KOPT-K1 (cell line): ENCODE results near the gene RGMA.

Experiments
- H3K27ac ChIP-seq: fragments of 200-600 bp; sonication (generic); 2 replicates; pipeline ENCODE4 v1.5.1; 2016; ENCODE audit warnings: antibody characterized with exemption, mild to moderate bottlenecking, low read depth, low read length; ENCODE audit not compliant: poor library complexity, severe bottlenecking
- H3K36me3 ChIP-seq: fragments of 200-600 bp; sonication (generic); 2 replicates; pipeline ENCODE4 v1.5.1; 2017; ENCODE audit warnings: antibody characterized with exemption, mild to moderate bottlenecking, low read length, moderate library complexity; ENCODE audit not compliant: insufficient read depth
- H3K9me3 ChIP-seq: fragments of 200-600 bp; sonication (generic); 2 replicates; pipeline ENCODE4 v1.5.1; 2017; ENCODE audit warnings: antibody characterized with exemption, low read length, mild to moderate bottlenecking; ENCODE audit not compliant: insufficient read depth, poor library complexity, severe bottlenecking

Gene RGMA

DNA sequence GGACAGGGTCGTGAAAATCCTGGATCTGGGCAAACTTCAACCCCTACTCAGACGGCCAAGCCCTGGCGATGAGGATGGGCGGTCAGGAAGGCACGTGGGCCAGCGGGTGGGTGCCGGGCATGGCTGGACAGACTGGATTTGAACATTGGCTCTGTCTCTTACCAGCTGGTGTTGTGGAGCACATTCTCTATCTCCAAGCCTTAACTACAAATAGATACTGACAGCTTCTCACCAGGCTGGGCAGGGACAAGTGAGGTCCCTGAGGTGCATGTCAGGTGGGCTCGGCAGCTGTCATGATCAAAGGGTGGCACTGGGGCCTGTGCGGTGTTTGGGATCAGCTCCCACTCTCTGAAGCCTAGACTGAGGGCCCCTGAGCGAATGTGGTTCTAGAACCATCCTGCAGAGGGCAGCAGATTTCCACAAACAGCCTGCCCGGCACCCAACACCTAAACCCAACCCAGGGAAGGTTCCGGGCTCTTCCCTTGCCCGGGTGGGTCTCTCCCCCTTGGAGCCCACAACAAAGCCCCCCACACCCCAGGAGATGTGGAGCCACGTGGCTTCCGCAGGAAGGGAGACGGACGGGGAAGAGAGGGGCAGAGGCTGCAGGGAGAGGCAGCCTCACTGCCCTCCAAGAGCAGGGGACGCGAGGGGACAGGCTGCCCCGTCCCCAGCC lies 58.4 kb downstream of the RGMA start:
- Histone ChIP-seq H3K36me3 (peaks cover 22% of the 10 kb centered on the region), H3K27ac (no peak overlapping the region), H3K9me3 (no peaks in the 10 kb centered on the region)

- peaks cover 28% of the 10 kb centered on the region for H3K36me3 ChIP-seq
- H3K9me3 ChIP-seq, result no peaks in the 10 kb centered on the region
- no peak overlapping the region for H3K27ac ChIP-seq
These were observed 59.1 kb downstream of the RGMA start for GRCh38 chr15:93029836-93030429.

GRCh38 chr15:93029214-93029835 lies 59.7 kb downstream of the RGMA start:
- Histone ChIP-seq H3K9me3 (no peaks in the 10 kb centered on the region), H3K27ac (no peak overlapping the region), H3K36me3 (peaks cover 34% of the 10 kb centered on the region)

DNA sequence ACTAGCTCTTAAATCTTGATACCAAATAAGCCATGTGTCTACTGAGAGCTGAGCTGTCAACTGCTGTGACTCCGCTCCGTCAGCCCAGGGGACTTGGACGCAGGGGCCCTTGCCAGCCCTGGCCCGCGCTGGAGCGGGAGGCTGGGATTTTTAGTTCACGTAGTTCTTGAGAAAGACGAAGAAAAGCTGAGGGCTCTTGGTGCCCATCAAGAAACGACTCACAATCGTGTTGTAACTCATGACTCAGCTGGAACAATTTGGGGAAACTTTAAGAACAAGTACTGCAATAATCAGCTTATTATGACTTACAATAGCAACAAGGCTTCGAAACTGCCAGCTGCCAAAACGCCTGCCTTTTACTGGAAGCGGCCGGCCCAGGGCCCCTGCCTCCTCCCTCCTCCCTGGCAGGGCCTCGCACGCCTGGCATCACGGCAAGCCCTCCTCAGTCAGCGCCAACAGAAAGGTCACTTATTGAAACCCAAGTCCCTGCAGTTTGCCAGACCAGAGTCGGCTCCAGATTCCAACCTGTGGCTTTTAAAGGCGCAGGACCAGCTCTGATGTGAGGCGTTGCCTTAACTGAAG lies 60.3 kb downstream of the RGMA start:
- Histone ChIP-seq H3K9me3 (no peaks in the 10 kb centered on the region), H3K36me3 (peaks cover 40% of the 10 kb centered on the region), H3K27ac (no peak overlapping the region)

DNA sequence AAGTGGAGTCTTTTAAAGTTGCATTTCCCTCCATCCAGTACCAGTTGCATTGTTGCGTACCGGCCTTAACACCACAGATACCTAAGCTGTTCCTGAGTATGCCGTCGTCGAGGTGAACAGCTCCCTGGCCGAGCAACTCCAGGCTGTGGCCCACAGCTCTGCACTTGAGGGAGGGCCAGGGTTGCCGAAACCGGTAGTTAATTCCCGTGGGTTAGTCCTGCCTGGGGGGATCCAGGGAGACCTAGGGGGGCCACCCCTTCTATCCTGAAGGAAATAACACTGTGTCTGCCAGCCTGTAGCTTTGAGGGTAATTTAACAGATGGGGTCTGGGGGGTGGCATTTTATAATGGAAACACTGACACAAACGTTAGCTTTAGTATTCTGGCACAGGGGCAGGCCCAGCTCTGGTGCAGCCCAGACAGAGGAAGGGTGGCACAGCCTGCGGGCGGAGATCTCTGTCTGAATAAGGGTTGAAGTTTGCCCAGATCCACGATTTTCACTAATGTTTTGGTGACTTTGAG lies 60.8 kb downstream of the RGMA start:
- no peaks in the 10 kb centered on the region for H3K9me3 ChIP-seq
- H3K27ac ChIP-seq, result no peak overlapping the region
- H3K36me3 ChIP-seq, result peaks cover 46% of the 10 kb centered on the region

DNA sequence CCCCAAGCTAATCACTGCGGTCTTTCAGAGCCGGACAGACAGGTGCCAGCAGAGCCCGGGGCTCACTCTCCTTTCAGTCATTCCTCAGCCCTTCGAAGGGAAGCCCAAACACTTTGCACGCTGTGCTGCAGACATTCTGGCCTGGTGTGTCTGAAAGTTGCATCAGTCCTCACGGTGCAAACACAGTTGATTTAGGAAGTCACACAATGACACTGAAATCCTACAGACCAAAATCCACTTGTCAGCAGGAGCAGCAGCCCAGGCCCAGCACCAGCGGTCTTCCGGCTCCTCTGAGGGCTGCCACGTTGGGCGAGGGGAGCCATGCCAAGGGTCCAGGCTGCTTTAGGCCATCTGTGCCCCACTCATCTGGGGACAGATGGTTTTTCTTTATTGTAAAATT lies 61.6 kb downstream of the RGMA start:
- H3K27ac ChIP-seq, result no peak overlapping the region
- H3K36me3 ChIP-seq, result peaks cover 53% of the 10 kb centered on the region
- no peaks in the 10 kb centered on the region for H3K9me3 ChIP-seq

DNA sequence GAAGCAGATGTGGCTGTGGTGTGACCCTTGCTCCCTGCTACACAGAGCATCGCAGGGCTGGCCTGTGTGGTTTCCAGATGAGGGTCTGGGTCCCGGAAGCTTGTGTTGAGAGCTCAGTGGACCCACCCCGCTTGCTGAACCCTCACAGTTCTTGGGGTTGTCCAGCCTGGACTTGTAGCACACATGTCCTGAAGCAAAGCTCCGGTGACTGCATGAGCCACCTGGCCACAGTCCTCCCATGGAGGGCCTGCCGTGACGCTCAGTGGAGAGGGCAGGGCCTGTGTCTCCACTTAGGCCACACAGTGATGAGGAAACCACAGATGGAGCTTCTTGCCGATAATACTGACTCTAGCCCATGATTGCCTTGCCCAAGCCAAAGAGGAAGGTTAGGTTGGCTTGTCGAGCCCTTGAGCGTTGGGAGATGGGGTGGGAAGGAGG lies 62.6 kb downstream of the RGMA start:
- Histone ChIP-seq H3K36me3 (peaks cover 63% of the 10 kb centered on the region), H3K27ac (no peak overlapping the region), H3K9me3 (no peaks in the 10 kb centered on the region)

DNA sequence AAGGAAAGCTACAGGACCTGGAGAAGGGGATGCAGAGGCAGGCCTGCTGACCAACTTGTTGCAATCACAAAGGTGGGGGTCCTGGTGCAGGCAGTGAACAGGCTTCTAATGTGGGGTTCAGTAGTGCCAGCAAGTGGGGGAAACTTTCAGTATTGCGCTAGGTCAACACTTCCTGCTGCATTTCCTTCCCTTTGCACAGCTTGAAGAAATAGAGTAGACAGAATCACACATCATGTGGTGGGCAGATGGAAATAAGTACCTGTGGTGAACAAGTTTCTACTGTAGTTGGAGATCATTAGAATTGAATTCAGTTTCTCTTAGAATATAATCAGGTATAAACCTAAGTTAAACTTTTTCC lies 63.4 kb downstream of the RGMA start:
- H3K27ac ChIP-seq, result no peak overlapping the region
- H3K9me3 ChIP-seq, result no peaks in the 10 kb centered on the region
- H3K36me3 ChIP-seq, result peaks cover 71% of the 10 kb centered on the region

DNA sequence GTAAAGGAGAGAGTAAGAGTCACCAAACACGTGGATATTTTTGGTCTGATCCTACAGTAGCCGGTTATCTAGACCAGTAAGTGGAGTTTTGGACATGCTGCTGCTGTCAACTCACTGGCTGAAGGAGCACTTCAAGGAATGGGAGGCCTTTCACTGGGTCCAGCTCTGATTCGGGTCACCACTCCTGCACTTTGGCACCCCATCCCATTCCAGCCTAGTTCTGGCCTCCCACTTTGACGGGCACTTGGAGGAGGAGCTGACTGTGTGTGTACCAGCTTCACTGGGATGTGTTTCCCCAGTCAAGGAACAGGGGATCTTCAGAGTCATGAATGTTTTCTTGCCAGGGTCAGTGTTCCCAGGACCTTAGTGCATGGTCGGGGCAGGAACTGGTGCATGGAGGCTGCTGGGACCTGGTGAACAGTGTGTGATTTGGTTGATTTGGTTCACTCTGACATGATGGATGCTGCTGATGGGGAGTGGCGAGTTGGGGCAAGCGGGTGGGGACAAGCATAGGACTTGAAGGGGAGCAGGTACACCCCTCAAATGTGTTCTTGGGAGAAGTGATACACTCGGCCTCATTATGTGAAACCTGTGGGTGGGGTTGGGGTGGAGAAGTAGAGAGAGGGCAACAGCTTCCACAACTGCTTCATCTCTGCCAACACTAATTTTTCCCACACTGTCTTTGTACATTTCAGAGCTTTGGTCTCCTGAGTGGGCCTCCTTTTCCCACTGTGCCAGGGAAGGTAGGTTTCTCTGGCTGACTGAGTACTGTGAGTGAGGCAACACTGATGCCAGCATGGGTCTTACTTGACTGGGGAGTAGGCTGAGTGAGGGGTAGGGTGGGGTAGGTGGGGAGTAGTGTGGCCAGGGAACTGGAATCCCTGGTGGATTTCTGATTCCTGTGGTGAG lies 64.0 kb downstream of the RGMA start:
- H3K27ac ChIP-seq, result no peak overlapping the region
- peaks cover 78% of the 10 kb centered on the region for H3K36me3 ChIP-seq
- H3K9me3 ChIP-seq, result no peaks in the 10 kb centered on the region

DNA sequence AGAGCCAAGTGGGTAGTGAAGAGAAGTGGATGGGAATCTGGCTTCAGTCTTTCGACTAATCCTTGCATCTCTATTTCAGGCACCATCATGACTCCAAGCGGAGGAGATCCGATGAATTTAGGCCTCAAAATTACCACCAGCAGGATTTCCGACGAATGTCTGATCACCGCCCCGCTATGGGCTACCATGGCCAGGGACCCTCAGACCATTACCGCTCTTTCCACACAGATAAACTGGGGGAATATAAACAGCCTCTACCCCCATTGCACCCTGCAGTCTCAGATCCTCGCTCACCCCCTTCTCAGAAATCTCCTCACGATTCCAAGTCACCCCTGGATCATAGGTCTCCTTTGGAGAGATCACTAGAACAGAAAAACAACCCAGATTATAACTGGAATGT lies 64.7 kb downstream of the RGMA start:
- Histone ChIP-seq H3K36me3 (peaks cover 84% of the 10 kb centered on the region), H3K9me3 (no peaks in the 10 kb centered on the region), H3K27ac (no peak overlapping the region)

- Histone ChIP-seq H3K36me3 (peaks cover 100% of the 10 kb centered on the region), H3K9me3 (no peaks in the 10 kb centered on the region), H3K27ac (no peak overlapping the region)
These were observed 67.8 kb downstream of the RGMA start for GRCh38 chr15:93020976-93021772.

DNA sequence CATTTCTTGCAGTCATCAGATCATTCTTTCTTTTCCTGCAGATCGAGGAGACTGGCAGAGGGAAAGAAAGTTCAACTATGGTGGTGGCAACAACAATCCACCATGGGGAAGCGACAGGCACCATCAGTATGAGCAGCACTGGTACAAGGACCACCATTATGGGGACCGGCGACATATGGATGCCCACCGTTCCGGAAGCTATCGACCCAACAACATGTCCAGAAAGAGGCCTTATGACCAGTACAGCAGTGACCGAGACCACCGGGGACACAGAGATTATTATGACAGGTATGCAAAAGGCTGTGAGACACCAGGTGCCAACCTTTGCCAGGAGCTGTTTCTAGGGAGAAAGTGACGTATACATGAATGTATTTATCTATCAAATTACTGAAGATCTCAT lies 69.0 kb downstream of the RGMA start:
- H3K27ac ChIP-seq, result no peak overlapping the region
- peaks cover 100% of the 10 kb centered on the region for H3K36me3 ChIP-seq
- H3K9me3 ChIP-seq, result no peaks in the 10 kb centered on the region

- Histone ChIP-seq H3K36me3 (peaks cover 100% of the 10 kb centered on the region), H3K27ac (no peak overlapping the region), H3K9me3 (no peaks in the 10 kb centered on the region)
These were observed 69.9 kb downstream of the RGMA start for GRCh38 chr15:93019090-93019489.

- Histone ChIP-seq H3K27ac (no peak overlapping the region), H3K9me3 (no peaks in the 10 kb centered on the region), H3K36me3 (peaks cover 100% of the 10 kb centered on the region)
These were observed 70.4 kb downstream of the RGMA start for GRCh38 chr15:93018574-93018973.
